T-helper 1 cell treated with Interleukin-12 subunit alpha and Interleukin-12 subunit beta and Interleukin-4 antibody, amounts not matched to agents 30 μg/mL and 1 μg/mL, for 36 hours (primary cell): Measurements from ENCODE around the gene TRAPPC5.

ENCODE experiments used
- H3K27ac Mint-ChIP-seq: one replicate; pipeline ENCODE4 v1.8.0; 2021; ENCODE audit warnings: mild to moderate bottlenecking, mixed read lengths
- H3K27me3 Mint-ChIP-seq: one replicate; pipeline ENCODE4 v1.8.0; 2021; ENCODE audit warnings: low read depth, mixed read lengths
- H3K36me3 Mint-ChIP-seq: one replicate; pipeline ENCODE4 v1.8.0; 2021; ENCODE audit warnings: low read depth, mixed read lengths
- H3K4me1 Mint-ChIP-seq: one replicate; pipeline ENCODE4 v1.8.0; 2021; ENCODE audit warnings: low read depth, mixed read lengths
- H3K4me3 Mint-ChIP-seq: one replicate; pipeline ENCODE4 v1.8.0; 2021; ENCODE audit warnings: mild to moderate bottlenecking, moderate library complexity, mixed read lengths
- H3K9me3 Mint-ChIP-seq: one replicate; pipeline ENCODE4 v1.8.0; 2021; ENCODE audit warnings: mixed read lengths

The TRAPPC5 gene

DNA sequence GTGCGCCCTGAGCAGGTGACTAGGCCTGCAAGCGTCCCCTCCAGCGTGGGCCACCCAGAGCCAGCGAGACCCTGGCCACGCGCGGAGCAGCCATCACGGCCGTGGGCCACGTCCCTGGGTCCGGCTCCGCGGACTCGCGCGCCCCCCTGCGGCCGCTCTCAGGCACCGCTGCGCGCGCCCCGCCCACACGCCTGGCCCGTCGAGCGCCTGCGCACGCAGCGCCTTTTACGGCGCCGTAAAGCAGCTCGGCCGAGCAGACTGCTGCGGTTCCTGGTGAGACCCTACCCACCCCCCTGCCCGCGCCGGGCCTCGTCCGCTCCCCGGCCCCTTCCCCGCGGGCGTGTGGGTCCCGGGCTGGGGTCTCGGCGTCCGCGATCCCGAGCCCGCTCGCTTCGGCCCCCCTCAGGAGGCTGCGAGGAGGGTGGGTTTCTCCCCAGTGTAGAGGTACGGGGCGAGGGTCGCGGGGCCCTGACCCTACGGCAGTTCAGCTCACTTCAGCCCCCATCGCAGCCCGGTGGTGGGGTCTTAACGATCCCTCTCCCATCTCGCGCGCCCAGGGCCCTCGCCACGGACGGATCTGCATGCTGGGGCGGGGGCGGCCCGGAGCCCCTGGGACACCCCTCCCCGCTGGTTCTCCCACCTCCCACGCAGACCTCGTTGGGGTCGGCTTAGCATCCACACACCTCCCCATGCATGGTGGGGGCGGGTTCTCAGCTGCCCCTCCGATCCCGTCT lies at the start of gene TRAPPC5:
TRAPPC5 (plus strand) TSS at position 228 of the 734 bp plus-strand sequence. CDS start 1,421 bp downstream, outside the sequence.
- peaks cover 33% of the 10 kb centered on the region for H3K4me1 Mint-ChIP-seq
- H3K27me3 Mint-ChIP-seq, result peaks cover 21% of the 10 kb centered on the region
- peak within 1 kb of the TSS; percentile 90 for H3K4me3 Mint-ChIP-seq
- no peaks in the 10 kb centered on the region for H3K9me3 Mint-ChIP-seq
- peak within 1 kb of the TSS; percentile 93 for H3K27ac Mint-ChIP-seq
- H3K36me3 Mint-ChIP-seq, result peaks cover 10% of the 10 kb centered on the region

DNA sequence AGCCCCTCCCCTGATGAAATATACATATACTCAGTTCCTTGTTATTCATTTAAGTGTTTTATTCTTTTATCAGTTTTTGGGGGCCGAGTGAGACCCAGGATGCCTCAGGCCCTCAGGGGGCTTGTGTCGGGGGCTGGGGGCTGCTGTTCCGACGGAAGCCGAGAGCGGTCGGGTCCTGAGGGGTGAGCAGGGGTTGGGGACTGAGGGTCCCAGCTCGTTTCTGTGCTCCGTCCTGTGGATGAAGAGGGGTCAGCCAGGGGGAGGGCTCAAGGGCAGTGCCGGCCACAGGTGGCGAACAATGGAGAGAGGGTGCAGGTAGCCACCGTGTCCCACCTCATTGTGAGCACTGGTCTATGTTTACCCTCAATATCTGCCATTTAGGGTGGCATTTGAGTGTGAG lies 49.1 kb upstream of the TRAPPC5 start:
- Mint-ChIP-seq H3K4me3 (no peak overlapping the region), H3K9me3 (no peaks in the 10 kb centered on the region), H3K27ac (no peak overlapping the region), H3K27me3 (no peaks in the 10 kb centered on the region), H3K36me3 (peaks cover 11% of the 10 kb centered on the region), H3K4me1 (peaks cover 36% of the 10 kb centered on the region)

DNA sequence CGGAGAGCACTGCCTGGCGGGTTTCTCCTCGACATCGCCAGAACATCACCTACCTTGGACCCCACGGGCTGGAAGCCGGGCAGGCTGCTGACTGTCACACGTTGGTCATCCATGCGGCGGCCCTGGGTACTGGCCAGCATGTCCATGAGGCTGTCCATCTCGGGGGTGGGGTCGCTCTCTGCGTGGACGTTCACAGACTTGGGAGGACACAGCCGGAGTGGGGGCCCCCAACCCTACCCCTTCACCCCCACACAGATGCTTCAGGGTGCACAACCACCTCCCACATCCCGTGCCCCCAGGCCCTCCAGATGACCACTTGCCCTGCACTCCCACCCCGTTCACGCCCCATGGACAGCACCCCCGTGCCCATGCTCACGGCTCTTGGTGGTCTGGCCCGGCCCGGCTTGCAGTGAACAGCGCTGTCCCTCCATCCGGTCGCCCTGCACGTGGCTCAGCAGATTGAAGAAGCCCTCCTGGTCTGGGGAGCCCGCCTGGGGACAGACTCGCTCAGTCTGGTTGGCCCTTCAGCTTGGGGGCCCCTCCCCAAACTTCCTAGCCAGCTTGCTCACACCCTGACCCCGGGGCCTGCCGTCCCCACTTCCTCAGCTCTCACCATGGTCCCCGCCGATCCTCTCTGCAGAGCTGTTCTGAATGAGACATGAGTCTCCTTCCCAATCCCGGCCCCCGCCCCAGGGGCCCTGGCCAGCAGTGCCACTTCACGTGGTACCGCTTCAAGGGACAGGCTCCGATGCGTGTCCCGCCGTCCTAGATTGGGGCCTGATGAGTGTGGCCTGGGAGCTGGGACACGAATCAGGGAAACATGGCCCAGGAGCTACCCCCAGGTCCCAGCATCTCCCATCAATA lies 48.1 kb upstream of the TRAPPC5 start:
- peaks cover 9% of the 10 kb centered on the region for H3K36me3 Mint-ChIP-seq

DNA sequence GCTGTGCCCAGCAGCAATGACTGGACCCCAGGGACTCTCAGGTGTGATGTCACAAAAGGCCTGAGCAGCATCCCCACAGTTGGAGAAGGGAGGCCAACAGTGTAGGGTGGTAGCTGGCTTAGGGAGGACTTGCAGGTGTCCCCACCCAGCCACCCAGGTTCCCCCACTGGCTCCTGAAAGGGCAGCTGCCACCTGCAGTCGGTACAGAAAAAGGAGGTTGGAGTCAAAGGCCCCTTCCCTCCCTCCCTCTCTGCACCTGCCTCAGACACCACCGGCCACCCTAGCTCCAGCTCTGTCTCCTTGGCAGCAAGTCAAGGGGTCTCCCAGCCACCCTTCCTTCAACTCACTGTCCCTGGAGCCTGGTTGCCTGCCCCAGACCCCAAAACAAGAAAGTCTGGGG lies 46.9 kb upstream of the TRAPPC5 start, which contains the start of gene PCP2:
PCP2 (minus strand) TSS at position 22 of the 400 bp plus-strand sequence. CDS start 262 bp downstream, outside the sequence.
- Mint-ChIP-seq H3K4me1 (peaks cover 29% of the 10 kb centered on the region), H3K36me3 (peaks cover 9% of the 10 kb centered on the region), H3K27ac (no peak within 1 kb of the TSS), H3K4me3 (no peak within 1 kb of the TSS), H3K9me3 (no peaks in the 10 kb centered on the region), H3K27me3 (no peaks in the 10 kb centered on the region)

More for the DNA sequence above, 48.1 kb upstream of the TRAPPC5 start:
- Mint-ChIP-seq H3K4me1 (peaks cover 36% of the 10 kb centered on the region), H3K27me3 (no peaks in the 10 kb centered on the region), H3K27ac (no peak overlapping the region), H3K9me3 (no peaks in the 10 kb centered on the region), H3K4me3 (no peak overlapping the region)

DNA sequence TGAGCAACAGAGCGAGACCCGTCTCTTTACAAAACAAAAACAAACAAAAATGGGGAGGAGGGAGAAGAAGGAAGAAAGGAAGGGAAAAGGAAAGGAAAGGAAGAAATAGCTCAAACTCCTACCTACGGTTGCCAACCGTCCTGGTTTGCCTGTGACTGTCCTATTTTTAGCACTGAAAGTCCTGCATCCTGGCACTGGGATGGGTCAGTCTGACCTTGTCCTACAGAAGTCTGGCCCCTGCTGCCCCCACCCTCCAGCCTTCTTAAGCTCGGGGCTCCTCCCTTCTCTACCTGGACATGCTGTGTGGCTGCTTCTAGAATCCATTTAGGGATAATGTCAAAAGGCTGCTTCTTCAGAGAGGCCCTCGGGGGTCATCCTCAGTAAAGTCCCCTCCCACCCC lies 45.0 kb upstream of the TRAPPC5 start:
- H3K4me3 Mint-ChIP-seq, result peak overlapping the region; percentile 81
- H3K27ac Mint-ChIP-seq, result peak overlapping the region; percentile 62
- peaks cover 11% of the 10 kb centered on the region for H3K36me3 Mint-ChIP-seq
- peaks cover 23% of the 10 kb centered on the region for H3K4me1 Mint-ChIP-seq
- H3K9me3 Mint-ChIP-seq, result no peaks in the 10 kb centered on the region
- H3K27me3 Mint-ChIP-seq, result no peaks in the 10 kb centered on the region

DNA sequence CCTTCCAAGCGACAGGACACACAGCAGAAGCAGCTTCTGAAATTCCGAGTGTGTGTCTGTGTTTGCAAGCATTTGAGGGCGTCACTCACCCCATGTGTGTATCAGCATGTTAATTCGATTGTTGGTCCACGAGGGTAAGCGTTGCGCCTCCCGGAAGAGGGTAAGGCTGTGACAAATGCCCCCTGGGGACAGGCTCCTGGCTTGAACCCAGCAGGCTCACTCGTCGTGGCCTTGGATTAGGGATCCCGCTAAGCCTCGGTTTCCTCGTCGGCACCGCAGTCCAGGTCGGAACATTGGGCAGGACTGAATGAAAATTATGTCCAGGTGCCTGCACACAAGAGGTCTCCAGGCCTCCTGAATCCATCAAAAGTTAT lies 44.3 kb upstream of the TRAPPC5 start:
- Mint-ChIP-seq H3K27me3 (no peaks in the 10 kb centered on the region), H3K27ac (peak overlapping the region; percentile 86), H3K36me3 (peaks cover 11% of the 10 kb centered on the region), H3K4me3 (peak overlapping the region; percentile 81), H3K4me1 (peaks cover 21% of the 10 kb centered on the region), H3K9me3 (no peaks in the 10 kb centered on the region)

DNA sequence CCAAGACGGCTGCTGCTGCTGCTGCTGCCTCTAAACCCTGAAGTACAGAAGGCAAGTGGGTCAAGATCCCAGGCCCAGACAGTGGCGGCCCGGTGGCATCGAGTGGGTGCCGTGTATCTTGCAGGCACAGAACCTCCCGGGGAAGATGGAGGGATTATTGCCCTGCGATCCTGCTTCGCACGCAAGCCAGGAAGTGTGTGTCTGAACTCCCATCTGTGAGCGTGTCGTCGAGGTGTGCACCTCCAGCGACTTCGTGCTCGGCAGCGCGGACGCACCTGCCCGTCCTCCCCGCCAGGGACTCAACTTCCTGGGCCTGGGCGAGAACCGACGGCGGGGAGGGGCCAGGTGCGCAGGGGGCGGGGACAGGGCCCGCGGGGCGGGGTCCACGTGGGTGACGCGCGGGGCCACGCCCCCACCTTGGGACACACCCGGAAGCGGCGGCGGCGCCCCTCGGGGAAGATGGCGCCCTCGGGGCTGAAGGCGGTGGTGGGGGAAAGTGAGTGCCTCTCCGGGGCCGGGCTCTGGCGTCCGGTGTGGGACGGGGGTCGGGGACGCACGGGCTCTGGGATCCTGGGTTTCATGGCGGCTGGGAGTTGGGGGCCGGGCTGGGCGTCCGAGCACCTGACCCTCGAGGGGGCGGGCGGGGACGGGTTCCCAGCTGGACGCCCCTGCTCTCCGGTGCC lies 43.8 kb upstream of the TRAPPC5 start, which contains the start of gene STXBP2:
STXBP2 (plus strand) TSS at position 420 of the 683 bp plus-strand sequence; CDS start at position 460, 40 bp downstream.
- Mint-ChIP-seq H3K9me3 (no peaks in the 10 kb centered on the region), H3K4me3 (peak within 1 kb of the TSS; percentile 81), H3K27ac (peak within 1 kb of the TSS; percentile 86), H3K36me3 (peaks cover 11% of the 10 kb centered on the region), H3K27me3 (no peaks in the 10 kb centered on the region), H3K4me1 (peaks cover 17% of the 10 kb centered on the region)

DNA sequence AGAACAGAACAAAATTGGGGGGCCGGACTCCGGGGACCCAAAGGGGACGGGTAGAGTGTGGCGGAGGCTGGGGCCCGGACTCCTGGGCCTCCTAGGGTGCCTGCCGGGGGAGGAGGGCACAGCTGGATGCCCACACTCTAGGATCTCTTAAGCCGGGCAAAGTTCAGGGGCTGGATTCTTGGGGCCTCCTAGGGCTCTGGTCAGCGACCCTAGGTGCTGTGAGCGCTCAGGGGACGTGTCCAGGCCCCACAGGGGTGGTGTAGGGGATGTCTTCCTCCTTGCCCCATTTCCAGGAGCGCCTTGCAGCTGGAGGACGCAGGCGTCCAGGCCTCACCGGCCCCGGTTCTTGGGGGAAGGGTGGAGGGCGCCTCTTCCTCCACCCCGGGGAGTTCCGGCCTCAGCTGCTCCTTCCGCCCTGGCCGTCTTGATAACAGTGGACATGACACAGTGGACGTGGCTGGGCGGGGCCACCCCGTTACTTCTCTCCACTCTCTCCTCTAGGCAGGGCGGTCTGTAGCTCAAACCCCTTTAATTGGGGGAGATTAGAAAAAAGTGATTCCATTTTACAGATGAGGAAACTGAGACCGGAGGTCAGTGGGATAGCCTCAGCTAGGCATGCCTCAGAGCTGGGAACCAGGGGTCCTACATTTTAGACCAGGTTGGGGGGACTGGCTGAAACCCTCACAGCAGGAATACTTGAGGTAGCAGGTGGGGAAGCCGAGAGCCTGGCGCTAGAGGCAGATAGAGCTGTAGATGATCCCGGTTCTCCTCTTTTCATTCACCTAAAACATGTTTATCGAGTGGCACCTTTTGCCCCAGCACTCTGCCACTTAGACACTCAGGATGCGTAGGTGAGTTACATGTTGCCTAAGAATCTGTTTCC lies 43.0 kb upstream of the TRAPPC5 start:
- peak overlapping the region; percentile 86 for H3K27ac Mint-ChIP-seq
- no peaks in the 10 kb centered on the region for H3K9me3 Mint-ChIP-seq
- H3K36me3 Mint-ChIP-seq, result peaks cover 11% of the 10 kb centered on the region
- H3K4me3 Mint-ChIP-seq, result peak overlapping the region; percentile 81
- no peaks in the 10 kb centered on the region for H3K27me3 Mint-ChIP-seq
- peaks cover 17% of the 10 kb centered on the region for H3K4me1 Mint-ChIP-seq

DNA sequence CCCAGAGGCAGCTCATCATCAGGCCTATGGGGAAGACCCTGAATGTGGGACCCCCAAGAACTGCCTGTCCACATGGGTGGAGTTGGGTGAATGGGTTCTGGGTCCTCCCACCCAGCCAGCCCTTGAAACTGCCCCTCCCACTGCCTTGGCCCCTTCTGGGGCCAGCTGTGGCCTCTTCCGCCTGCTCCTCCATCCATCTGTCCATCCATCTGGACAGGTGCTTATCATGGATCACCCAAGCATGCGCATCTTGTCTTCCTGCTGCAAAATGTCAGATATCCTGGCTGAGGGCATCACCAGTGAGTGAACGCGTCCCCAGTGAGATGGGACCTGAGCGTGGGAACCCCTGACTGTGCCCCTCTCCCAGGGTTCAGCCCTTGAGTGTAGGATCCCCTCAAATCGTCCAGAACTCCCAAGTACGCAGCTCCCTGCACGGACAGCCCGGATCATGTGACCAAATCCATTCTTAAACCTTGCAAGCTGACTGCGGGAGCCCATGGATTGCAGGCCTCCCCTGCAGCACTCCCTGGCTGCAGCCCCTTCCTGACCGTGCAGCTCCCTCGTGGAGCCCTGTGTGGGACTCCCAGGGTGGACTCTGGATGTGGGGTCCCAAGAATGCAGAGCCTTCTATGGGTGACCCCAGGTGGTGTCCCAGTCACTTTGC lies 41.7 kb upstream of the TRAPPC5 start:
- H3K27me3 Mint-ChIP-seq, result no peaks in the 10 kb centered on the region
- no peaks in the 10 kb centered on the region for H3K9me3 Mint-ChIP-seq
- peaks cover 17% of the 10 kb centered on the region for H3K4me1 Mint-ChIP-seq
- peaks cover 13% of the 10 kb centered on the region for H3K36me3 Mint-ChIP-seq
- peak overlapping the region; percentile 34 for H3K27ac Mint-ChIP-seq
- H3K4me3 Mint-ChIP-seq, result peak overlapping the region; percentile 61

DNA sequence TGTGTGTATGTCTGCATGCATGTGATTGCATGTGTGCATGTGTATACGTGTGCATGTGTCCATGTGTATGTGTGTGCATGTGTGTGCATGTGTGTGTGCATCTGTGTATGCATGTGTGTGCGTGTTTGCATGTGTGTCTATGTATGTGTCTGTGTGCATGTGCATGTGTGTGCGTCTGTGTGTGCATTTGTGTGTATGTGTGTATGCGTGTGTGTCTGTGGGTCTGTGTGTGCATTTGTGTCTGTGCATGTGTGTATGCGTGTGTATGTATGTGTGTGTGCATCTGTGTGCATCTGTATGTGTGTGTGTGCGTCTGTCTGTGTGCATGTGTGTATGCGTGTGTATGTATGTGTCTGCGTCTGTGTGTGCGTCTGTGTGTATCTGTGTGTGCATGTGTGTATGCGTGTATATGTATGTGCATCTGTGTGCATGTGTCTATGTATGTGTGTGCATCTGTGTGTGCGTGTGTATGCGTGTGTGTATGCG lies 40.7 kb upstream of the TRAPPC5 start:
- Mint-ChIP-seq H3K4me1 (peaks cover 15% of the 10 kb centered on the region), H3K4me3 (peak overlapping the region; percentile 61), H3K27me3 (no peaks in the 10 kb centered on the region), H3K27ac (no peak overlapping the region), H3K9me3 (no peaks in the 10 kb centered on the region), H3K36me3 (peaks cover 17% of the 10 kb centered on the region)

DNA sequence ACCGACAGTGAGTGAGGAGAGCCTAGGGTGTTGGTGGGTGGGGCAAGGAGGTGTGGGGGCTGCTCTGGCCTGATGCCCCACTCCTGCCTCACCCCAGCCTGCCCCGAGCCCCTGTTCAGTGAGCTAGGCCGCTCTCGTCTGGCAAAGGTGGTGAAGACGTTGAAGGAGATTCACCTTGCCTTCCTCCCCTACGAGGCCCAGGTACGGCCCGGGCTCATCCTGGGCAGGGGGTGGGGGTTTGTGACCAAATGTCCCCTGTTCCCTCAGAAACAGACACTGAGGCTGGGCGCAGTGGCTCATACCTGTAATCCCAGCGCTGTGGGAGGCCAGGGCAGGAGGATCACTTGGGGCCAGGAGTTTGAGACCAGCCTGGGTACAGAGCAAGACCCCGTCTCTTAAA lies 39.8 kb upstream of the TRAPPC5 start:
- H3K36me3 Mint-ChIP-seq, result peaks cover 19% of the 10 kb centered on the region
- H3K4me3 Mint-ChIP-seq, result no peak overlapping the region
- no peaks in the 10 kb centered on the region for H3K9me3 Mint-ChIP-seq
- peaks cover 13% of the 10 kb centered on the region for H3K4me1 Mint-ChIP-seq
- no peak overlapping the region for H3K27ac Mint-ChIP-seq
- no peaks in the 10 kb centered on the region for H3K27me3 Mint-ChIP-seq

DNA sequence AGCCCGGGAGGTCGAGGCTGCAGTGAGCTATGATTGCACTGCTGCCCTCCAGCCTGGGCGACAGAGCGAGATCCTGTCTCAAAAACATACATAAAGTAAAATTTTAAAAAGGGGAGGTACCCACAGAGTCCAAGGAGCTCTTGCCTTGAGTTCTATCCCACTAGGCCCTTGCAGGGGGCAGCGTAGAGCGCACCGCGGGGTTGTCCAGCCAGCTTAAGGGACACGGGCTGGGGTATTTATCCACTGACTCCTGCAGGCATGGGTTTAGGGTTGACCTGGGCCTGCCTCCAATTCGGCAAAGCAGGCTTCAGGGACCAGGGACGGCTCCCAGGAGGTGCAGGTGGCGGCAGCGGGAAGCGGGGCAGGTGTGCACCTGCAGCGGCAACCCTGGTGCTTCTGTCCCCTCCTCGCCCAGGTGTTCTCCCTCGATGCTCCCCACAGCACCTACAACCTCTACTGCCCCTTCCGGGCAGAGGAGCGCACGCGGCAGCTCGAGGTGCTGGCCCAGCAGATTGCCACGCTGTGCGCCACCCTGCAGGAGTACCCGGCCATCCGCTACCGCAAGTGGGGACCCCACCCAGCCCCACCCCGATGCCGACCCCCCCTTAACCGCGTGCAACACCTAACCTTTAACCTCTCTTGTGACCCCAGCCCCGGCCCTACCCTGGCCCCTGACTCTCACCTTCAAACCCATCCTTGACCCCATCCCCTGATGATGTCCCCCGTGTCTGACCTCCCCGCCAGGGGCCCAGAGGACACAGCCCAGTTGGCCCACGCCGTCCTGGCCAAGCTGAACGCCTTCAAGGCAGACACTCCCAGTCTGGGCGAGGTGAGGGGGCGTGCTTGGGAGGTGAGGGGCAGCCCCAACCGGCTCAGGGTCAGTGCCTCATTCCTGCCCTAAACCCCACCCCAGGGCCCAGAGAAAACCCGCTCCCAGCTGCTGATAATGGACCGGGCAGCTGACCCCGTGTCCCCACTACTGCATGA lies 39.0 kb upstream of the TRAPPC5 start:
- H3K9me3 Mint-ChIP-seq, result no peaks in the 10 kb centered on the region
- H3K36me3 Mint-ChIP-seq, result peaks cover 21% of the 10 kb centered on the region
- H3K4me3 Mint-ChIP-seq, result no peak overlapping the region
- H3K4me1 Mint-ChIP-seq, result peaks cover 13% of the 10 kb centered on the region
- H3K27me3 Mint-ChIP-seq, result no peaks in the 10 kb centered on the region
- H3K27ac Mint-ChIP-seq, result no peak overlapping the region
